Measurements from ENCODE around the gene TLE1.
"Not testable (repeated sequence)": the region's sequence is repeated elsewhere in the genome, so short reads cannot be mapped to it uniquely, and the experiment has no call there.

The TLE1 gene

DNA sequence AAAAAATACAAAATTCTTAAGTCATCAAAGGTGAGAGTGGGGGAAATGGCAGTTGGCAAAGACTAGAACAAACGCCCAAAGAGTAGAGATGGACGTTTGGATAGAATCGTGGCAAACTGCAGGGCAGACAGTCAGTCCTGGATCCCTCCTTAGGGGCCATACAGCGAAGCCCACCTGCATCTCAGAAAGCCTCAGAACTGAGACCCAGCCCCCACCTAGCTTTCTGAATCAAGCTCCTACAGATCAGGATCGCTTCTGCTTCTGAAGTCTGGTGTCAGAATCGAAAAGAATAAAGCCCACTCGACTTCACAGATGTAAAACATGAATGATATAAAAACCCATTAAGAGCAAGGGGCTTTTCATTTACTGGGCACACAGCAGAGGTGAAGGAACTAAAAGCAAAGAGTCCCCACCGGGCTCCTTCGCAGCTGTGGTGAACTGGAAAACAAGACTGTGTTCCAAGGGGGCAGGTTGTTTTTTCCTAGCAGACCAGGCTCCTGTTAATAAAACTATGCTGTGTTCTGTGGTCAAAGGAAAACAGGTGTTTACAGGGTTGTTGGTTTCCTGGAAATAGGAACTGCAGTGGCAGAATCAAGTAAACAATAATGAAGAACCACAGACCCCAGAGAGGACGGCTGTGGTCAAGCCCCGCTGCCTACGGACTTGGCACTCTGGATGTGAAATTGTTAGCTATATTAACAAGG is 91.8 kb downstream of the TLE1 start:
- H3K4me1 Mint-ChIP-seq: no peaks in the 10 kb centered on the region
- DNase-seq (ENCODE audit: low spot score in 2 of 2) (no peak), ATAC-seq (replicated peaks; ENCODE audit: extremely low read depth, poor library complexity, severe bottlenecking) (no peak)
- peak overlapping the region; percentile 12 for H3K4me3 Mint-ChIP-seq
- H3K27me3 Mint-ChIP-seq: no peaks in the 10 kb centered on the region
- no peak overlapping the region for H3K27ac Mint-ChIP-seq (ENCODE audit: low read depth)
- peaks cover 15% of the 10 kb centered on the region for H3K9me3 Mint-ChIP-seq
- H3K36me3 Mint-ChIP-seq (ENCODE audit: insufficient read depth): no peaks in the 10 kb centered on the region

DNA sequence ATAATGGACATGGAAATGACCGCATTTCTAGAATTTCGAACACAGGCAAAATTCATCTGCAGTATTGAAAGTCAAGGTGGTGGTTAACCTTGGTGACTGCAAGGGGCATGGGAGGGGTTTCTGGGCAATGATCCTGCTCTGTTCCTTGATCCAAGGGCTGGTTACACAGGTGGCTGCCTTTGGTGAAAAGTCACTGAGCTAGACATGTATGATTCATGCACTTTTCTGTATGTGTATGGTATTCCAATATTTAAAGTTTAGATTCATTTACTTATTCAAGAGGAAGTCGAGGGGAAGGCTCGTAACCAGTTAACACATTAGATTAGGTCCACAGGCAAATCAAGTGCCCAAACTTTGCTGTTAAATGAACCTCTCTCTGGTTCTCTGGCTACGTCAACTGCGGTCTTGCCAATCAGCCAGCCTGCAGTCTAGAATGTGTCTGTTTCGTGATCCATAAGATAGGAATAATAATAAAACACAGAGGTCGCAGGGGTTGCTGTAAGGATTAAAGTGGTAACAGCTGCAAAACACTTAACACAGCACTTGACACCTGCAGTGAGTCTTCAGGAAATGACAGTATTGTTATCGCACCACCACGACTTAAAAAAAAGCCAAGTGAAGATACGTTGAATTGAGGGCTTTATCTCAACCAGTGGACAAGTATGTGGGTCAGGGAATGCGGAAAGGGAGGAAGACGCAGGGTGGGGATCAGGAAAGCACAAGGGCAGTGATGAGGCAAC is 92.5 kb downstream of the TLE1 start:
- ATAC-seq (replicated peaks; ENCODE audit: extremely low read depth, poor library complexity, severe bottlenecking) (peak; percentile 40), DNase-seq (ENCODE audit: low spot score in 2 of 2) (no peak)
- no peaks in the 10 kb centered on the region for H3K4me1 Mint-ChIP-seq
- no peak overlapping the region for H3K27ac Mint-ChIP-seq (ENCODE audit: low read depth)
- no peaks in the 10 kb centered on the region for H3K36me3 Mint-ChIP-seq (ENCODE audit: insufficient read depth)
- peak overlapping the region; percentile 12 for H3K4me3 Mint-ChIP-seq
- H3K27me3 Mint-ChIP-seq: no peaks in the 10 kb centered on the region
- H3K9me3 Mint-ChIP-seq: peaks cover 13% of the 10 kb centered on the region

DNA sequence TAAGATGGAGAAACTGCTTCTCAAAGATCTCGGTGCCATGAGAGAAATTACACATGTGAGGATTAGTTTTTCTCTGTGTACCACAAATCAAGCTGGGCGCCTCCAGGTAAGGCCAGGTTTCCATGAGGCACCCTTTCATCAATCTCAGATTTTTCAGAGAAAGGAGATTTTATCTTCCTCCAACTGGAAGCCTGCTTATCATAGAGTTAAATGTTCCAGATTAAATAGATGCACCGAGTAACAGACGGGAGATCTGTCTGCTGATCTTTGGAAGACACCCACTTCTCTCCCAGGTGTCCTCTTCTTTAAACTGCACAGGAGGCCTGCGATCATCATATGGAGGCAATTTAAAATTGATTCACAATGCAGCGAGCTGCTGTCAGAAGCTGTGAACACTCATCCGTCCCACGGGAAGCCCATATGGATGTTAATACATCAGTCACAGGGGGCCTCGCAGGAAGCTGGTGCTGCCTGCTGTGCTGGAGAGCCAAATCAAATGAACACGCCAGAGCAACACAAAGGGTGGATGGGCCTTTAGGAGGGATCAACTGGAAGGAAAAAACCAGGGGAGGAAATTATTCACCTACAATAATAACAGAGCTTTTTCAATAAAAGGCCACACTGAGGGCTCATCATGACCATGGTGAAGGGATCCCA is 93.3 kb downstream of the TLE1 start:
- Mint-ChIP-seq H3K9me3 (peaks cover 13% of the 10 kb centered on the region), H3K4me1 (no peaks in the 10 kb centered on the region), H3K4me3 (no peak overlapping the region), H3K27me3 (no peaks in the 10 kb centered on the region), H3K27ac (ENCODE audit: low read depth) (no peak overlapping the region), H3K36me3 (ENCODE audit: insufficient read depth) (no peaks in the 10 kb centered on the region)
- DNase-seq (ENCODE audit: low spot score in 2 of 2): no peak
- ATAC-seq (replicated peaks; ENCODE audit: extremely low read depth, poor library complexity, severe bottlenecking): no peak

DNA sequence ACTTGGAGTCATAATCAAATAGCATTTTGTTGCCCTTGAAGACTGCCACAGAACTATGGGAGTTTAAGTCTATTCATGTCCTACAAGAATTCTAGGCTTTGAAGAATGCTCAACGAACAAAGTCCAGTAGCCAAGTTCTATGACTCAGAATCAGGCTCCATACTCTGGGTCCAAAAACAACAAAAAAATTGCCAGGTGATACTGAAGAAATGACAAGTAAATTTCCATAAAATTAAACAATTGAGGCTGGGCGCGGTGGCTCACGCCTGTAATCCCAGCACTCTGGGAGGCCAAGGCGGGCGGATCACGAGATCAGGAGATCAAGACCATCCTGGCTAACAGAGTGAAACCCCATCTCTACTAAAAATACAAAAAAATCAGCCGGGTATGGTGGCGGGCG is 94.1 kb downstream of the TLE1 start:
- not testable (repeated sequence) for DNase-seq (ENCODE audit: low spot score in 2 of 2); H3K27ac Mint-ChIP-seq (ENCODE audit: low read depth); ATAC-seq (replicated peaks; ENCODE audit: extremely low read depth, poor library complexity, severe bottlenecking); H3K27me3 Mint-ChIP-seq; H3K4me1 Mint-ChIP-seq; H3K36me3 Mint-ChIP-seq (ENCODE audit: insufficient read depth); H3K4me3 Mint-ChIP-seq
- peaks cover 13% of the 10 kb centered on the region for H3K9me3 Mint-ChIP-seq

DNA sequence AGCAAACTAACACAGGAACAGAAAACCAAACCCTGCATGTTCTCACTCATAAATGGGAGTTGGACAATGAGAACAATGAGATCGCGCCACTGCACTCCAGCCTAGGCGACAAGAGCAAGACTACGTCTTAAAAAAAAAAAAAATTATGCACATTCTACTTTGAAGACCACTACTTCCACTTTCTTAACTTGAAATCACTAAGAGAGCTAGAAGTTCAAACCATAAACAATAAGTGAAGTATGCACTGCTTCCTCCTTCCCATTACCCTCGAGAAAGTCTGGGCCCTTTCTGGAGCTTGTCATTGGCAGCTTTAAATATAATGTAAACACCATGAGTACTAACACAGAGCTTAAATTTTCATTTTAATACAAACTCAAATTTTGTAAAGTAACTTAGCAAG is 94.9 kb downstream of the TLE1 start:
- H3K27me3 Mint-ChIP-seq: no peaks in the 10 kb centered on the region
- H3K4me1 Mint-ChIP-seq: no peaks in the 10 kb centered on the region
- no peaks in the 10 kb centered on the region for H3K36me3 Mint-ChIP-seq (ENCODE audit: insufficient read depth)
- H3K9me3 Mint-ChIP-seq: peaks cover 13% of the 10 kb centered on the region
- ATAC-seq (replicated peaks; ENCODE audit: extremely low read depth, poor library complexity, severe bottlenecking) (no peak), DNase-seq (ENCODE audit: low spot score in 2 of 2) (no peak)
- H3K27ac Mint-ChIP-seq (ENCODE audit: low read depth): no peak overlapping the region
- no peak overlapping the region for H3K4me3 Mint-ChIP-seq

DNA sequence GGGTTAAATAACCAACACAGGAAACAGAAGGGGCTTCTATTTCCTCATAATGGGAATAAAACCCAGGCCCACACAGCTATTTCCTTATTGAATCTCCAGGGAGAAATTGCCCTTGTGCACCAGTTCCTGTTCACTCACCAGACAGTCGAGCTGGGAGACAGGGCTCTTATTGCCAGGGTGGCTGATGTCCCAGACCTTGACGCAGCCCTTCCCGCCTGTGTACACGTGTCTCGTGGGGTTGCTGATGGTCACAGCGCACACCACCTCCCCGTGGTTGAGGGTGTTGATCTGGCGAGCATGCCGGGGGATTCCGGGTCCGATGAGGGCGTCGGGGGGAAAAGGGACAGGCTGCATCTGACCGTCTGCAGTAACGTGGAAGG is 96.5 kb downstream of the TLE1 start:
- H3K9me3 Mint-ChIP-seq: peaks cover 6% of the 10 kb centered on the region
- no peak overlapping the region for H3K4me3 Mint-ChIP-seq
- no peak for DNase-seq (ENCODE audit: low spot score in 2 of 2)
- H3K27ac Mint-ChIP-seq (ENCODE audit: low read depth): no peak overlapping the region
- no peaks in the 10 kb centered on the region for H3K36me3 Mint-ChIP-seq (ENCODE audit: insufficient read depth)
- H3K27me3 Mint-ChIP-seq: no peaks in the 10 kb centered on the region
- ATAC-seq (replicated peaks; ENCODE audit: extremely low read depth, poor library complexity, severe bottlenecking): no peak
- no peaks in the 10 kb centered on the region for H3K4me1 Mint-ChIP-seq

DNA sequence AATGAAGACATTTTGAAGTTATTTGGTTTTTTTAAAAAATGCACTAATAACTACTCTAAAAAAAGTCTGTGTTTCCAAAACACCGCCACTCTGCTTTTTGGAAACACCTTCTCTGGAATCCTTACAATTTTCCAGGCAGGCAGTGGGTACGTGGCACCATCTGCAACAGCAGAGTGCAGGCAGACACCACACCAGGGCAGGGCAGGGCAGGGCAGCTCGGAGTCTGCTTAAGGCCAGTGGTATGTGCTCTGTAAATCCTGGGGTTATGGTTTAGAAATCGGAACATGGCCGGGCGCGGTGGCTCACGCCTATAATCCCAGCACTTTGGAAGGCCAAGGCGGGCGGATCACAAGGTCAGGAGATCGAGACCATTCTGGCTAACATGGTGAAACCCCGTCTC is 97.6 kb downstream of the TLE1 start:
- H3K4me3 Mint-ChIP-seq: no peak overlapping the region
- H3K4me1 Mint-ChIP-seq: no peaks in the 10 kb centered on the region
- no peak for DNase-seq (ENCODE audit: low spot score in 2 of 2)
- peaks cover 6% of the 10 kb centered on the region for H3K9me3 Mint-ChIP-seq
- H3K27me3 Mint-ChIP-seq: no peaks in the 10 kb centered on the region
- no peaks in the 10 kb centered on the region for H3K36me3 Mint-ChIP-seq (ENCODE audit: insufficient read depth)
- H3K27ac Mint-ChIP-seq (ENCODE audit: low read depth): no peak overlapping the region
- ATAC-seq (replicated peaks; ENCODE audit: extremely low read depth, poor library complexity, severe bottlenecking): no peak

DNA sequence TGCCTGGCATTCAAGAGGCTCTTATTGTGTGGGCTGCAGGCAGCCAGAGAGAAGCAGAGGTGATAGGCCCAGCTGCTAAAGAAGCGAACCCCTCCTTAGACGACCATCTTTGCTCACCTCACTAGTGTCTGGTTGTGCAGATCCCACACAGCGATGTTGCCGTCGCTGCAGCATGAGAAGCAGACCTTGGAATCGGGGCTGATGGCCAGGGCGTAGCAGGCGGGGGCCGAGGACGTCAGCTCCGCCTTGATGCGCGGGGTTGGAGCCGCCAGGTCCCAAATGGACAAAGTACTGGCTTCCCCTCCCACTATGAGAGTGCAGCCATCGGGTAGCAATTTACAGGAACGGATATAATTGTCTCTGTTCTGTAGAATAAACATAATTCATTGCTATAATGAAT is 98.7 kb downstream of the TLE1 start:
- peaks cover 7% of the 10 kb centered on the region for H3K9me3 Mint-ChIP-seq
- no peaks in the 10 kb centered on the region for H3K27me3 Mint-ChIP-seq
- no peak for DNase-seq (ENCODE audit: low spot score in 2 of 2)
- H3K4me1 Mint-ChIP-seq: no peaks in the 10 kb centered on the region
- no peak overlapping the region for H3K4me3 Mint-ChIP-seq
- H3K36me3 Mint-ChIP-seq (ENCODE audit: insufficient read depth): peaks cover 2% of the 10 kb centered on the region
- no peak for ATAC-seq (replicated peaks; ENCODE audit: extremely low read depth, poor library complexity, severe bottlenecking)
- no peak overlapping the region for H3K27ac Mint-ChIP-seq (ENCODE audit: low read depth)

DNA sequence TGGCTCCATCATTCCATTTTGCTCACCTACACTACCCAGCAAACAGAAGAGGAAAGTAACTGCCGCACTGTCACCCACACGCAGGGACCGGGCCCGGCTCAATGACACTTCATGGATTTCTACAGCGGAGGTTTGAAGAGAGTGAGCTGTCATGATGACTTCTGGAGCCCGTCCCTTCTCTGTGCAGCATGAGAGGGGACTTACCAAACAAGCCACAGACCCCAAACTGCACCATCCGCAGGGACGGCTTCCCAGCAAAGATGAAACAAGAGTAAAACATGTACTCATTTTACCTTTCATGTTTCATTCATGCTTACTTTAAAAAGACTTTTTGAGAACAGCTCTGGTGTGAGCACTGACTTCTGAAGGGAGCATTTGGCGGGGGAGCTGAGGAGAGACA is 99.5 kb downstream of the TLE1 start:
- no peaks in the 10 kb centered on the region for H3K4me1 Mint-ChIP-seq
- peaks cover 13% of the 10 kb centered on the region for H3K9me3 Mint-ChIP-seq
- DNase-seq (ENCODE audit: low spot score in 2 of 2) (no peak), ATAC-seq (replicated peaks; ENCODE audit: extremely low read depth, poor library complexity, severe bottlenecking) (no peak)
- H3K36me3 Mint-ChIP-seq (ENCODE audit: insufficient read depth): peaks cover 3% of the 10 kb centered on the region
- no peak overlapping the region for H3K4me3 Mint-ChIP-seq
- H3K27ac Mint-ChIP-seq (ENCODE audit: low read depth): no peak overlapping the region
- no peaks in the 10 kb centered on the region for H3K27me3 Mint-ChIP-seq

DNA sequence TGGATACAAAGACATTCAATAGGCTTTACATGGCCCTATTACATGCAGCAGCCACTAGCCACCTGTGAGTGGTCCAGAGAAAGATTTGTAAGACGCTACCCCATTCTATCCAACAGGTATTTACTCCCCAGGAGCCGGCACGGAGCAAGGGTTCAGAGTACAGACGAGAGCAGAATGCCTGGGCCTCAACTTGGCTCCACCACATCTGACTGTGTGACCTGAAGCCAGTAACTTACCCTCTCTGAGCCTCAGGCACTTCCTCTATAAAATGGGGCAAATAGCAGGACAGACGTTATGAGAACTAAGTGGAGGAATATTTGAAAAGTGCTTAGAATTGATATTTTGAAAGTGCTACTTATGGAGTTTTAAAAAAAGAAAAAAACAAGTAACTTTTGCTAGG is 100.0 kb downstream of the TLE1 start:
- Mint-ChIP-seq H3K9me3 (peaks cover 11% of the 10 kb centered on the region), H3K4me1 (no peaks in the 10 kb centered on the region), H3K27me3 (no peaks in the 10 kb centered on the region), H3K4me3 (no peak overlapping the region), H3K36me3 (ENCODE audit: insufficient read depth) (peaks cover 3% of the 10 kb centered on the region), H3K27ac (ENCODE audit: low read depth) (no peak overlapping the region)
- ATAC-seq (replicated peaks; ENCODE audit: extremely low read depth, poor library complexity, severe bottlenecking) (no peak), DNase-seq (ENCODE audit: low spot score in 2 of 2) (no peak)

DNA sequence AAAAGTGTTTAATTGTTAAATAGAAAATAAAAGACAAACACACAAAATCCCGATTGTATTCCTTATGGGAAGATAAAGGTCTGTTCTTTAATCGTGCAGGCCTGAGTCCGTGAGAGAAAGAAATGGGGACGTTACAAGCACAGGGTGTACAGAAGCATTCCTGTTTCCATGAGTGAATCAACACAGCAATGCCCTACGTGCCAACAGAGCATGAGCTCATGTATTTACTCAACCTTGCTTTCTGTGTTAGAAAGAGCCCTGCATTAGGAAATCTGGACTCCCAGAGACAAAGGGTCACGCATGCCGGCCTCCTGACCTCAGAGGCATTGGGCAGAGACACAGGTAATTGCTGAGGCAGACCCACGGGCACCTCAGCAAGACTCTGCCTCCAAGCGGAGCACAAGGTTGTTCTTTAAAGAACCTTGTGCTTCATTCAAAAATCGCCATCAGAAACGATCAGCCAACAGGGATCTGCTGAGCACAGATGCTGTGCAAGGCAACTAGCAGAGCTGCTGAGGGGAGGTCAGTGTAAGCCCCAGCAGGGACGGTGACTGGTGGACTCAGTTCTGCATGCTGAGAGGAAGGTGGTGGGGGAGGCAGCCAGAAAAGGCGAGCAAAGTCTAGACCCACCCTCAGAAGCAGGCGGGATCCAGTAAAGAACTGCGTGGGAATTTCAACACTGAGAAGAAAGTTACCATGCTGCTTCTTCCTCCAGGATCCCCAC is 101.0 kb downstream of the TLE1 start:
- Mint-ChIP-seq H3K9me3 (peaks cover 11% of the 10 kb centered on the region), H3K27ac (ENCODE audit: low read depth) (no peak overlapping the region), H3K36me3 (ENCODE audit: insufficient read depth) (peaks cover 3% of the 10 kb centered on the region), H3K4me1 (no peaks in the 10 kb centered on the region), H3K27me3 (no peaks in the 10 kb centered on the region), H3K4me3 (no peak overlapping the region)
- ATAC-seq (replicated peaks; ENCODE audit: extremely low read depth, poor library complexity, severe bottlenecking) (no peak), DNase-seq (ENCODE audit: low spot score in 2 of 2) (no peak)

DNA sequence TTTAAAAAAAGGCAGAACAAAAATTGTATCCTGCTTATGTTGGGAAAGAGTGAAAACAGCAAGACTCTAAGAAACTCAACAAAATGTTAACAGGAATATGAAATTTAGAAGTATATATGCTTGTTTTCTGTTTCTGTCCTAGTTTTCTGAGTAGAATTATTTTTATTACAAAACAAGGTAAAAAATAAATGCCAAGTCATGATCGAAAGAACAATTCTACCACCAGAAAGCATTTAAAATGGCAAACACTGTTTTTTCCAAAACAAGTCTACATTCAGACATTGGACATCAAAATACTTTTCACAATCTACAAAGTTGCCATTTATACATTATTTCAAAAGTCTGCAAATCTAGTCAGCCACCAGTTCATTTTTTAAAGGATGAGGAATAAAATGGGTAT is 102.6 kb downstream of the TLE1 start:
- Mint-ChIP-seq H3K4me1 (no peaks in the 10 kb centered on the region), H3K9me3 (peaks cover 11% of the 10 kb centered on the region), H3K36me3 (ENCODE audit: insufficient read depth) (peaks cover 3% of the 10 kb centered on the region), H3K27ac (ENCODE audit: low read depth) (no peak overlapping the region), H3K4me3 (no peak overlapping the region), H3K27me3 (no peaks in the 10 kb centered on the region)
- ATAC-seq (replicated peaks; ENCODE audit: extremely low read depth, poor library complexity, severe bottlenecking) (no peak), DNase-seq (ENCODE audit: low spot score in 2 of 2) (no peak)

Data from central memory CD8-positive, alpha-beta T cell (primary cell).